ENCODE data around the gene SLC6A19. TPM values are rescaled to one million over a fixed set of nuclear protein-coding genes. Genes with fewer than 3 reads are reported as not detected.
"Not testable (repeated sequence)": the region's sequence is repeated elsewhere in the genome, so short reads cannot be mapped to it uniquely, and the experiment has no call there.

Gene SLC6A19
- total RNA-seq, 1 experiment from 2014 or later = 0.29 TPM

DNA sequence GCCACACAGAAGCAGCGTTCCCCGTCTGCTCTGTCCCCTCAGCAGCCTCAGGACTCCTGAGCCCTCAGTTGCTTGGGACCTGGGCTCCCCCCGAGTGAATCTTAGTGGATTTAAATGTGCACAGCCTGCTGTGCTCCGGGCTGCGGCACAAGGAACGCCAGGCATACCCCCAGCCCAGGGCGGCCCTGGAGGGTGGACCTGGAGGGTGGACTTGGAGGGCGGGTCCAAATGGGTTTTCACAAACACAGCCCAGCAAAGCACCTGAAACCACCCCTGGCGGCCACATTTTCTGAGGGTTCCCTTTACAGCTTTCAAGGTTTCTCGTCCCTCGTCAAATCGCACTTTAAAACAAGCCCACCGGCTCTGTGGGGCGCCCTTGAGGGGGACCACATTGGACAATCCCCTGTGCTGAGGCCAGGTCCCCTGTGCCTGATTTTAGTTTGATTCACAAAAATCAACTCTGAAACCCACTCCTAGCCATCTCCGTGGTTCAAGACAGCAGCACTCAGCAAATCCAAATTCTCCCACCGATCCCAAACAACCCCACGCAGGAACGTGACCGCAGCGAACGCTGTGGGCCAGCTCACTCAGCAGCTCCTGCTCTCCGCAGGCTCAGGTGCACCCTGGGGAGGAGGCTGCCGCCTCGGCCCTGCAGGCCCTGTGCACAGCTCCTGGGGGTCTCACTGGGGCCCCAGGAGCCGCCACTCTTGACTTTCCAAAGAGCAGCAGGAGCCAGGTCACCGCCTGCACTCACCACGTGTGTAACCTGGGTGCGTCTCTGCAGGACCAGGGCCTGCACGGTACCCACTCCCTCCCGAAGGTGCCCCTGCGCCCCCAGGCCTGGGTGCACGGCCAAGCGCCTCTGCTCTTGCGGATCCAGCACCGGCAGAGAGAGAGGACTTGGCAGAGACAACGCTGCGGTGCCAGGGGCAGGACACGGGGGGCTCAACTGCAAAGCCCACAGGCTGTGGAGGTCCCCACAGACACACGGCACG, 64.4 kb downstream of the SLC6A19 start:
- ChIA-PET POLR2A (no interaction called here), CTCF (no interaction called here)
- TF ChIP-seq, protein P1, sequence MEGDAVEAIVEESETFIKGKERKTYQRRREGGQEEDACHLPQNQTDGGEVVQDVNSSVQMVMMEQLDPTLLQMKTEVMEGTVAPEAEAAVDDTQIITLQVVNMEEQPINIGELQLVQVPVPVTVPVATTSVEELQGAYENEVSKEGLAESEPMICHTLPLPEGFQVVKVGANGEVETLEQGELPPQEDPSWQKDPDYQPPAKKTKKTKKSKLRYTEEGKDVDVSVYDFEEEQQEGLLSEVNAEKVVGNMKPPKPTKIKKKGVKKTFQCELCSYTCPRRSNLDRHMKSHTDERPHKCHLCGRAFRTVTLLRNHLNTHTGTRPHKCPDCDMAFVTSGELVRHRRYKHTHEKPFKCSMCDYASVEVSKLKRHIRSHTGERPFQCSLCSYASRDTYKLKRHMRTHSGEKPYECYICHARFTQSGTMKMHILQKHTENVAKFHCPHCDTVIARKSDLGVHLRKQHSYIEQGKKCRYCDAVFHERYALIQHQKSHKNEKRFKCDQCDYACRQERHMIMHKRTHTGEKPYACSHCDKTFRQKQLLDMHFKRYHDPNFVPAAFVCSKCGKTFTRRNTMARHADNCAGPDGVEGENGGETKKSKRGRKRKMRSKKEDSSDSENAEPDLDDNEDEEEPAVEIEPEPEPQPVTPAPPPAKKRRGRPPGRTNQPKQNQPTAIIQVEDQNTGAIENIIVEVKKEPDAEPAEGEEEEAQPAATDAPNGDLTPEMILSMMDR (IDR thresholded peaks at IDR 0.05; ENCODE audit: insufficient read depth in 1 of 2, low read depth in 1 of 2, low read length in 1 of 2, severe bottlenecking in 1 of 2, unreplicated experiment in 1 of 2) = no peak
- no peak overlapping the region for H3K4me3 Mint-ChIP-seq (ENCODE audit: unreplicated experiment)
- H3K27ac Mint-ChIP-seq (ENCODE audit: unreplicated experiment) = no peak overlapping the region
- no peaks in the 10 kb centered on the region for H3K4me1 Mint-ChIP-seq (ENCODE audit: low read depth, unreplicated experiment)
- Histone ChIP-seq H3K4me1 (no peaks in the 10 kb centered on the region), H3K27me3 (replicated peaks; ENCODE audit: control insufficient read depth, insufficient read depth, low read length) (no peaks in the 10 kb centered on the region), H3K4me3 (ENCODE audit: low read depth, low read length) (no peak overlapping the region), H3K9me3 (no peaks in the 10 kb centered on the region), H3K36me3 (ENCODE audit: control insufficient read depth, insufficient read depth, low read length) (no peaks in the 10 kb centered on the region)
- DNase-seq = no peak
- H3K36me3 Mint-ChIP-seq (ENCODE audit: insufficient read depth, unreplicated experiment) = no peaks in the 10 kb centered on the region
- H3K9me3 Mint-ChIP-seq (ENCODE audit: unreplicated experiment) = no peaks in the 10 kb centered on the region
- intact Hi-C loops (cut with micrococcal nuclease; ENCODE audit: unreplicated experiment) = no loop called here
- H3K27me3 Mint-ChIP-seq (ENCODE audit: insufficient read depth, unreplicated experiment) = no peaks in the 10 kb centered on the region
- BruUV-seq (replicated peaks) = no TSS peak

DNA sequence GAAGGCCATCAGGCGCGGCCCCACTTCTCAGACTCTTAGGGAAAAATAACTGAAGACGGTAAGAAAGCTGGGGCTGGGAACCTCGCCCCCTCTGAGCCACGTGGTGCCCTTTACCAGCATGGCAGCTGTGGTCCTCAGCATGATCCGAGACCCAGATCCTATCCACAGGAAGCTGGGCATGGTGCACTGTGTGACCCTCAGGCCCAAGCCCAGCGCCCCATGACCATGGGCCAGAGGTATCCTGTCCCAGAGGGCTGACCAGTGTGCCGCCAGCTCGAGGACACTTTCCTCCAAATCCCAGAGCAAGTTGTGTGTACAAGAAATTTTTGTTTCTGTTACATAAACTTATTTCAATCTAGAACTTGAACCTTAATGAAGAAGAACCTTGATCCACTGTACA, 65.4 kb downstream of the SLC6A19 start:
- BruUV-seq (replicated peaks) = no TSS peak
- no peak overlapping the region for H3K4me3 ChIP-seq (ENCODE audit: low read depth, low read length)
- ChIA-PET CTCF (no interaction called here), POLR2A (no interaction called here)
- no peaks in the 10 kb centered on the region for H3K4me1 ChIP-seq
- TF ChIP-seq, protein P1 (IDR thresholded peaks at IDR 0.05; ENCODE audit: insufficient read depth in 1 of 2, low read depth in 1 of 2, low read length in 1 of 2, severe bottlenecking in 1 of 2, unreplicated experiment in 1 of 2) = no peak
- H3K36me3 Mint-ChIP-seq (ENCODE audit: insufficient read depth, unreplicated experiment) = no peaks in the 10 kb centered on the region
- H3K27me3 ChIP-seq (replicated peaks; ENCODE audit: control insufficient read depth, insufficient read depth, low read length) = no peaks in the 10 kb centered on the region
- no peak overlapping the region for H3K4me3 Mint-ChIP-seq (ENCODE audit: unreplicated experiment)
- no peak for DNase-seq
- no peaks in the 10 kb centered on the region for H3K9me3 Mint-ChIP-seq (ENCODE audit: unreplicated experiment)
- no peaks in the 10 kb centered on the region for H3K36me3 ChIP-seq (ENCODE audit: control insufficient read depth, insufficient read depth, low read length)
- H3K27me3 Mint-ChIP-seq (ENCODE audit: insufficient read depth, unreplicated experiment) = no peaks in the 10 kb centered on the region
- H3K27ac Mint-ChIP-seq (ENCODE audit: unreplicated experiment) = no peak overlapping the region
- no peaks in the 10 kb centered on the region for H3K9me3 ChIP-seq
- H3K4me1 Mint-ChIP-seq (ENCODE audit: low read depth, unreplicated experiment) = no peaks in the 10 kb centered on the region
- intact Hi-C loops (cut with micrococcal nuclease; ENCODE audit: unreplicated experiment) = no loop called here

DNA sequence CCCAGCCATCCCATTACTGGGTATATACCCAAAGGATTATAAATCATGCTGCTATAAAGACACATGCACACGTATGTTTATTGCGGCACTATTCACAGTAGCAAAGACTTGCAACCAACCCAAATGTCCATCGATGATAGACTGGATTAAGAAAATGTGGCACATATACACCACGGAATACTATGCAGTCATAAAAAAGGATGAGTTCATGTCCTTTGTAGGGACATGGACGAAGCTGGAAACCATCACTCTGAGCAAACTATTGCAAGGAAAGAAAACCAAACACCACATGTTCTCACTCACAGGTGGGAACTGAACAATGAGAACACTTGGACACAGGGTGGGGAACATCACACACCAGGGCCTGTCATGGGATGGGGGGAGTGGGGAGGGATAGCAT, 66.1 kb downstream of the SLC6A19 start:
- H3K27me3 Mint-ChIP-seq (ENCODE audit: insufficient read depth, unreplicated experiment); BruUV-seq (replicated peaks); H3K36me3 Mint-ChIP-seq (ENCODE audit: insufficient read depth, unreplicated experiment); DNase-seq; H3K36me3 ChIP-seq (ENCODE audit: control insufficient read depth, insufficient read depth, low read length); H3K9me3 Mint-ChIP-seq (ENCODE audit: unreplicated experiment); H3K4me1 ChIP-seq; H3K4me1 Mint-ChIP-seq (ENCODE audit: low read depth, unreplicated experiment); H3K27ac Mint-ChIP-seq (ENCODE audit: unreplicated experiment); H3K27me3 ChIP-seq (replicated peaks; ENCODE audit: control insufficient read depth, insufficient read depth, low read length); H3K4me3 ChIP-seq (ENCODE audit: low read depth, low read length); H3K4me3 Mint-ChIP-seq (ENCODE audit: unreplicated experiment); POLR2A ChIA-PET; H3K9me3 ChIP-seq; CTCF ChIA-PET; intact Hi-C loops (cut with micrococcal nuclease; ENCODE audit: unreplicated experiment): not testable (repeated sequence)

Data from Caco-2 (cell line).